NB4 (cell line): Measurements from ENCODE around the gene MAS1.

Experiments
- DNase-seq: peaks from one replicate; pipeline ENCODE4 v3.0.0; 2010; ENCODE audit warnings: low read depth
- H3K4me3 ChIP-seq: one replicate; pipeline ENCODE4 v1.5.1; 2011; ENCODE audit warnings: mild to moderate bottlenecking, low read depth, low read length, moderate library complexity
- CTCF ChIP-seq: IDR thresholded peaks from one replicate; pipeline ENCODE4 v1.5.1; 2012; ENCODE audit warnings: low read depth, low read length
- MAX ChIP-seq: IDR thresholded peaks from 2 replicates; pipeline ENCODE4 v1.6.1; 2011; ENCODE audit warnings: low read depth, low read length
- MYC ChIP-seq: IDR thresholded peaks from 2 replicates; pipeline ENCODE4 v1.6.1; 2011; ENCODE audit warnings: low read depth, low read length
- POLR2A ChIP-seq: IDR thresholded peaks from 2 replicates; pipeline ENCODE4 v1.6.1; 2011; ENCODE audit warnings: mild to moderate bottlenecking; ENCODE audit not compliant: insufficient read length; ENCODE audit errors: extremely low read depth

The MAS1 gene

GRCh38 chr6:159887146-159887545, 3.6 kb upstream of the MAS1 start:
- no peak for DNase-seq
- no peak overlapping the region for H3K4me3 ChIP-seq
- TF ChIP-seq CTCF, result no peak

- DNase-seq, result no peak
- H3K4me3 ChIP-seq, result no peak overlapping the region
- TF ChIP-seq CTCF, result no peak
- TF ChIP-seq MYC, result no peak
- no peak for TF ChIP-seq POLR2A
- TF ChIP-seq MAX, result no peak
These were observed 3.0 kb upstream of the MAS1 start for GRCh38 chr6:159887761-159888160.

GRCh38 chr6:159890201-159890600, 587 bp upstream of the MAS1 start:
- no peak overlapping the region for H3K4me3 ChIP-seq
- TF ChIP-seq POLR2A (no peak), MYC (no peak)
- no peak for DNase-seq

- no peak for TF ChIP-seq MAX
- no peak for TF ChIP-seq CTCF
- no peak for TF ChIP-seq POLR2A
- no peak for TF ChIP-seq MYC
- H3K4me3 ChIP-seq, result no peak overlapping the region
- no peak for DNase-seq
These were observed 1.3 kb downstream of the MAS1 start for GRCh38 chr6:159892053-159892452.

GRCh38 chr6:159893064-159893463, 2.3 kb downstream of the MAS1 start:
- no peak for DNase-seq
- no peak for TF ChIP-seq MAX
- TF ChIP-seq MYC, result no peak
- no peak for TF ChIP-seq CTCF
- TF ChIP-seq POLR2A, result no peak

GRCh38 chr6:159894991-159895390, 4.2 kb downstream of the MAS1 start:
- H3K4me3 ChIP-seq, result no peak overlapping the region
- no peak for DNase-seq

More at GRCh38 chr6:159893064-159893463, 2.3 kb downstream of the MAS1 start:
- H3K4me3 ChIP-seq, result no peak overlapping the region

More at GRCh38 chr6:159894991-159895390, 4.2 kb downstream of the MAS1 start:
- TF ChIP-seq POLR2A (no peak), MYC (no peak), CTCF (no peak), MAX (no peak)
